Measurements from ENCODE around the gene COL13A1. TPM values are rescaled to one million over a fixed set of nuclear protein-coding genes. Genes with fewer than 3 reads are reported as not detected.
A peak's percentile ranks its signal among the peaks of the same experiment; 100 is the strongest.

Gene COL13A1
- total RNA-seq, 6 experiments from 2014 or later, result 0.18 to 0.44 (median 0.30) TPM; not detected in 2

DNA sequence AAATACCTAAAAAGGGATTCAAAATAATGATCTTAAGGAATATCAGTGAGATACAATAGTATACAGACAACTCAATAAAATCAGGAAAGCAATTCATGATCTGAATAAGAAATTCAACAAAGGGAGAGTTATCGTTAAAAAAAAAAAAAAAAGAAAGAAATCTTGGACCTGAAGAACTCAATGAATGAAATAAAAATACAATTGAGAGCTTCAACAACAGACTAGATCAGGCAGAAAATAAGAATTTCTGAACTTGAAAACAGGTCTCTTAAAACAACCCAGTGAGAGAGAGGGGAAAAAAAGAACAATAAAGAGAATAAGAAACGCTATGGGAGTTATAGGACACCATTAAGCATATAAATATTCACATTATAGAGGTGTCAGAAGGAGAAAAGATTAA lies 179.0 kb downstream of the COL13A1 start:
- no peak for ATAC-seq
- 74% methylated on average over 2 of the region's 2 CpGs for WGBS (ENCODE audit: insufficient coverage, low coverage, low lambda C conversion rate, missing lambda C conversion rate)
- intact Hi-C loops (cut with DNase I), result no loop called here
- DNase-seq, result no peak
- Histone ChIP-seq H3K4me1 (no peaks in the 10 kb centered on the region), H3K9me3 (no peaks in the 10 kb centered on the region), H3K4me3 (no peak overlapping the region), H3K27ac (no peak overlapping the region), H3K36me3 (no peaks in the 10 kb centered on the region), H3K27me3 (no peaks in the 10 kb centered on the region)
- TF ChIP-seq CTCF (IDR thresholded peaks at IDR 0.05) (no peak), POLR2A (IDR thresholded peaks at IDR 0.05) (no peak)

GRCh38 chr10:69988094-69988493 lies 186.4 kb downstream of the COL13A1 start:
- WGBS (ENCODE audit: insufficient coverage, low coverage, low lambda C conversion rate, missing lambda C conversion rate), result 39% methylated on average over 2 of the region's 2 CpGs
- Histone ChIP-seq H3K36me3 (no peaks in the 10 kb centered on the region), H3K27ac (no peak overlapping the region), H3K4me3 (no peak overlapping the region), H3K27me3 (no peaks in the 10 kb centered on the region), H3K4me1 (no peaks in the 10 kb centered on the region), H3K9me3 (no peaks in the 10 kb centered on the region)
- no peak for ATAC-seq
- TF ChIP-seq POLR2A (IDR thresholded peaks at IDR 0.05) (no peak), CTCF (IDR thresholded peaks at IDR 0.05) (no peak)
- intact Hi-C loops (cut with DNase I), result no loop called here
- DNase-seq, result no peak

DNA sequence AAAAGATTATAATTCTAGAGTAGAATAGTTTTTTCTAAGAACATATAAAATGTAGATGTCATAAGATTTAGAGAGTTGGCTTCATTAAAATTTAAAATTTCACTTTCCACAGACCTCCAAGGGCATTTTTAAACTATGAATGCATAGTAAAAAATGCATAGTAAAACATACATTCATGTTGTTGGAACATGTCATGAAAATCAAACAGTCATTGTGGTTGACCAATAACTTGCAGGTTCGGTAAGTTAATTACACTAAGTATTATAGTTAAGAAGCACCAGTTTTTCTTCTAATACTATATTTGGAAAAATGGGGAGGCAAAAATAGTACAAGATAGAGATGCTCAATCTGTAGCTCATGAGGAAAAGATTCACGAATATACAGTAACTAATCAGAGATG lies 189.4 kb downstream of the COL13A1 start:
- no peaks in the 10 kb centered on the region for H3K9me3 ChIP-seq
- no peaks in the 10 kb centered on the region for H3K4me1 ChIP-seq
- H3K27me3 ChIP-seq, result no peaks in the 10 kb centered on the region
- WGBS (ENCODE audit: insufficient coverage, low coverage, low lambda C conversion rate, missing lambda C conversion rate), result 26% methylated on average over 2 of the region's 2 CpGs
- DNase-seq (no peak), ATAC-seq (no peak)
- no peak for TF ChIP-seq CTCF (IDR thresholded peaks at IDR 0.05)
- no peak for TF ChIP-seq POLR2A (IDR thresholded peaks at IDR 0.05)
- no peaks in the 10 kb centered on the region for H3K36me3 ChIP-seq
- no peak overlapping the region for H3K27ac ChIP-seq
- H3K4me3 ChIP-seq, result no peak overlapping the region
- intact Hi-C loops (cut with DNase I), result no loop called here

DNA sequence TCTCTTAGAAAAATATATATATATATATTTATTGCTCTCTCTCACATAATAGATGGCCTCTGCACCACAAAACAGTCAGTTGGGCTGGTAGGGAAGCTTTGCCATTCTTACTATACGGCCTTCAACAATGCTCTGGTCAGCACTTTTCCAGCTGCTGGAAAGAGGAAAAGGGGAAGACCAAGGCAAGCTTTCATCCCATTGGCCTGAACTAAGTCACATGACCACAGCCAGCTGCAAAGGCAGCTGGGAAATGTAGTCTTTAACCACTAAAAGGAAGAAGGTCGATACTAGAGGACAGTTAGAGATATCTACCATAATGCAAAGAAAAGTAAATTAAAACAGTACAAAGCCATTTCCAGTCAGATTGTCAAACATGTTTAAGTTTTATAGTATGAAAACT lies 192.6 kb downstream of the COL13A1 start:
- no peaks in the 10 kb centered on the region for H3K4me1 ChIP-seq
- no peak overlapping the region for H3K4me3 ChIP-seq
- H3K36me3 ChIP-seq, result no peaks in the 10 kb centered on the region
- 27% methylated on average over 2 of the region's 2 CpGs for WGBS (ENCODE audit: insufficient coverage, low coverage, low lambda C conversion rate, missing lambda C conversion rate)
- TF ChIP-seq CTCF (IDR thresholded peaks at IDR 0.05) (no peak), POLR2A (IDR thresholded peaks at IDR 0.05) (no peak)
- H3K27me3 ChIP-seq, result no peaks in the 10 kb centered on the region
- ATAC-seq, result peak; percentile 73 to 85 (median 78)
- peak in 1 of 3 donors; percentile 51 for DNase-seq
- intact Hi-C loops (cut with DNase I), result no loop called here
- H3K9me3 ChIP-seq, result no peaks in the 10 kb centered on the region
- no peak overlapping the region for H3K27ac ChIP-seq

DNA sequence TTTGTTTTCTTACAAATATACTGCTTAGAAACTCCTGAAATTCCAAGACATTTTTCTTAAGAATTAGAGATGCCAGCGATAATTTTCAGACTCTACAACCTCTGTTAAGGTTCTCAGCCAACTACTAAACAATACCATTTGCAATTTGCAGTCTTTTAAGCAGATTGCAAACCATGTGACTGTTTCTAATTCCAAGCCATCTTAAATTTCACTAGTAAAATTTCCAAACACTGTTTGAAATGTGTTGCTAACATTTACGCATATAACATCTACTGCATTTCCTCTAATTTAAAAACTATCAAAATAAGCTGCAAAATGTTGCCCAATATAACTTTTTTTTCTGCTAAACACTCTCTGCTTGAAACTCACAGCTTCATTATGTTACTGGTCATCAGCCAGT lies 194.9 kb downstream of the COL13A1 start:
- Histone ChIP-seq H3K4me1 (no peaks in the 10 kb centered on the region), H3K9me3 (no peaks in the 10 kb centered on the region), H3K36me3 (no peaks in the 10 kb centered on the region), H3K27ac (no peak overlapping the region), H3K27me3 (no peaks in the 10 kb centered on the region), H3K4me3 (no peak overlapping the region)
- no peak for TF ChIP-seq CTCF (IDR thresholded peaks at IDR 0.05)
- no peak for TF ChIP-seq POLR2A (IDR thresholded peaks at IDR 0.05)
- ATAC-seq (no peak), DNase-seq (no peak)
- WGBS (ENCODE audit: insufficient coverage, low coverage, low lambda C conversion rate, missing lambda C conversion rate), result 95% methylated on average over 2 of the region's 2 CpGs
- intact Hi-C loops (cut with DNase I), result no loop called here
